Fibroblast of upper back skin (primary cell): Measurements from ENCODE around the gene OTUB2.

Experiments
- DNase-seq: peaks from one replicate; pipeline ENCODE4 v3.0.0-alpha.2; 2013

The OTUB2 gene

DNA sequence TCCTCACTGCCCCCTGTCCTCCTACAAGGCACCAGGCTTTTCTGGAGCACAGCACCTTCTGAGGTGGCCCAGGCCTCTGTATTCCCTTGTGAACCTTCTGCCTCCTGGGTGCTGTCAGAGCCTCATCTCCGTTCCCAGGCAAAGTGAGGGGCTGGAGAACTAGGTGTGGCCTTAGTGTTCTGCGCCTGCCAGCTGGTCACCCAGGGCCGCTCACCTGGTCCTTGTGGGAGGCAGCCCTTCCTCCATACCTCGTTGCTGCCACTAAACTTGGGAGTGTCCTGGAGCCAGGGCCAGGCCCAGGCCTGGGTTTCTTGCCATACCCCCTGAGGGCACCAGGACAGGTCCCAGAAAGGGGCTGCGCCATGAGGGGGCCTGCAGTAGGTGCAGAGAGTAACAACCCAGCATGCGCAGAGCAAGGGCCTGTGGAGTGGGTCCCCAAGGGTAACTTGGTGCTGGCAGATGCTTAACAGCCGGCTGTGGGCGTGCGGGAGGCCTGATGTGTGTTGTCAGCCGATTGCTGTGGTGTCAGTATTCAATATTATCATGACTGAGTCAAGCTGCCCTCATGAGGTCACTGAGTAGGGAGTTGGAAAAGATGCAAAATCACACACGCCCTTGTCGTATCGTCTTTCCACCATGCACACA is 17.1 kb downstream of the OTUB2 start:
- DNase-seq, result no peak

DNA sequence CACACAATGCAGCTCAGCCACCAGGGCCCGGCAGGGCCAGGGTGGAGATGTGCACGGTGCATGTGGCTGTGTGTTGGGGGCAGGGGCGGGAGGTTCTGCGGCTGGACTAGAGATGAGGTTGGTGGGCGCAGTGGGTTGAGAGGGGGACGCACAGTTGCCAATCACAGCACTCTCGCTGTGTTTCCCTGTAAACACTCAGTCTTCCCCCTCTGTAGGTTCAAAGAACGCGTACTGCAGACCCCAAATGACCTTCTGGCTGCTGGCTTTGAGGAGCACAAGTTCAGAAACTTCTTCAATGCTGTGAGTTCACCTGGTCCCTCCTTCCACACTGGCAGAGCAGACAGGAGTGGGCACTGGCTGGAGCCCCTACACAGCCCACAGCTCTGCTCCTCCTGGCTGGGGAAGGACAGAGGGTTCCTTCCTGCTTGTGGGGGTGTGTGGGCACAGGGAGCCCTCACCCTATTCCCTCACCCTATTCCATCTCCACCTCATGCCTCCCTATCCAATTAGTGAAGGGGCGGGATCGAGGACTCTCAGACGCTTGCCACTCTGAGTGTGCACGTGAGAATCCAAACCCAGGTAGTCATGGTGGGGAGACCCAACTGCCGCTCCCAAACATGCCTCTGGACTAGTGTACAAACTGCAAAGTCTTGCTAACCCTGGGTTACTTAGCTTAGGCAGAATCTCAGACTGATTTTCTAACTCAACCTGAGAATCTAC is 17.8 kb downstream of the OTUB2 start:
- no peak for DNase-seq

DNA sequence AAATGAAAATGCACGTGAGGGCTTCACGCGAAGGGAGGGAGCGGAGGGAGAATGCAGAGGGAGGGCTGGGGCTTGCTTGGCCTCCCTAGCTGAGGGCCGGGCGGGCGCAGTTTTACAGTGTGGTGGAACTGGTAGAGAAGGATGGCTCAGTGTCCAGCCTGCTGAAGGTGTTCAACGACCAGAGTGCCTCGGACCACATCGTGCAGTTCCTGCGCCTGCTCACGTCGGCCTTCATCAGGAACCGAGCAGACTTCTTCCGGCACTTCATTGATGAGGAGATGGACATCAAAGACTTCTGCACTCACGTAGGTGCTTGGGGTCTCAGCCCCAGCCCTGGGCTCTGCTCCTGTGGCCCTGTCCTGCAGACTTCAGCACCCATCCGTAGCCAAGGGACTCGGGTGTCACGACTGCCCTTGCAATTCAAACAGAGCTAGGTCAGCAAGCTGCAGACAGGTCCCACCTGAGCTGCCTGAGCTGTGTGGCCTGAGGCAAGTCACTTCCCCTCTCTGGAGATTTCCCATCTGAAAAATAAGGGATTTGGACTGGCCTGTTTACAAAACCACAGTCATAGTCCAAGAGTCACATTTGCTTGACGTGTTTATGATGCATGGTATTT is 18.4 kb downstream of the OTUB2 start:
- DNase-seq, result no peak

DNA sequence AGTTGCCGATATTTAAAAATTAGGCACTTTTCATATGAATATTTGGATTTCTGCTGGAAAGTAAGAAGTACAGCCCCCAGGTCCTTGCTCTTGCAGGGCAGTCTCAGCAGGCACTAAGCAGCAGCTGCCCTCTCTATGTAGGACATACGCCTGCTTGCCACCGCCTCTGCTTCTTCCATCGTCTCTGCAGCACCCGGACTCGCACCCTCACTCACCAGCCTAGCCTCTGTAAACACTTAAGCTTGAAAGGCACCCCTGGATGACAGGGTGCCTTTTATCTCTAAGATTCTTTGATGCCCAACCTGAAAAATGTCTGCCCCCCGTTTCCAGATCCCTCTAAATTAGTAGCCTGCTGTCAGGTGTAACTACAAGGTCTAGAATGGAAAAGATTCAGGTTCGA is 19.0 kb downstream of the OTUB2 start:
- no peak for DNase-seq

DNA sequence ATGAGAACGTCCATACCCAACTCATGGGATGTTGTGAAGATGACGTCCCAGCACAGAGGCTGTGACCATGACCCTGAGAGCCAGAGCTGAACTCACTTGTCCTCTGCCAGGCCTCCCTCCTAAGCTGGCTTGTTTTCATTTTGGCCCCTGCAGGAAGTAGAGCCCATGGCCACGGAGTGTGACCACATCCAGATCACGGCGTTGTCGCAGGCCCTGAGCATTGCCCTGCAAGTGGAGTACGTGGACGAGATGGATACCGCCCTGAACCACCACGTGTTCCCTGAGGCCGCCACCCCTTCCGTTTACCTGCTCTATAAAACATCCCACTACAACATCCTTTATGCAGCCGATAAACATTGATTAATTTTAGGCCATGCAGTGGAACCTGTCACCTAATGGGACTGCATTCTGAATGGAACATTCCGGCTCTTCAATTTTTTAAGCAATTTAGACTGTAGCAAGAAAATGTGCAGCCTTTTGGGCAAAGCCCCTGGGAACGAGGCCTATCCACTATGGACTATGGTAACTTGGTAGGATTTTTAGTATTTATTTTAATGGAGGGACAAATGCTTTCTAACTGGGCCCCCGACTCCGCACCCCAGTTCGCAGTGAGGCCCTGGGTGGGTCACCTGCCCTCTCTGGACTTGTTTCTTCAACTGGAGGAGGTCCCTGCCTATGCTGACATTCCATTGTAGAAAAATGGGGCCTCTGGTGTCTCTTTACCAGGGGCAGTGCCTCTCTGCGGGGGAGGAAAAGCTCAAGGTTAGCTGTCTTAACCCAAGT is 19.6 kb downstream of the OTUB2 start:
- no peak for DNase-seq

DNA sequence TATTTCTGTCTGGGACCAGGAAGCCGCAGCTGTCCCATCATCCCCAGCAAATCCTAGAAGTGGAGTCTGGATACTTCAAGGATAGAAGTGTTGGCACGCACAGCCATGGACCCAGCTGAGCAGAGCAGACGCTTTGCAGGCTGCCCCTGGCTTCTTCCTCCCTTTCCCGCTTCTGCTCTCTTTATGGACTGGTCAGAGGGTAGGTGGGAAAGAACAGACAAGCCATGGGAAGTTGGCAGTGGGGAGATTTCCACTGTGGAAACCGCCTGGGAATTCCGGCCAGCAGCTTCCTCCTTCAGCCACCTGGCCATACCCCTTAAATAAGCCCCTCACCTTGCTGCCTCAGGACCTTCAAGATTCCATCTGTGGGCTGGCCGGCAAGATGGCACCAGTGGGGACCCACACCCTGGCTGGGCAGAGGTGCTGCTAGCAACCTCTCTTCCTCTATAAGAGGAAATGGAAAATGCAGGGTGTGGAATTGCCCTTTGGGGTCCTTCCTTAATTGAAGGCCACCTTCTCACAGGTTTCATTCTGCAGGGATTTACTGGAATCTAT is 20.6 kb downstream of the OTUB2 start:
- no peak for DNase-seq

DNA sequence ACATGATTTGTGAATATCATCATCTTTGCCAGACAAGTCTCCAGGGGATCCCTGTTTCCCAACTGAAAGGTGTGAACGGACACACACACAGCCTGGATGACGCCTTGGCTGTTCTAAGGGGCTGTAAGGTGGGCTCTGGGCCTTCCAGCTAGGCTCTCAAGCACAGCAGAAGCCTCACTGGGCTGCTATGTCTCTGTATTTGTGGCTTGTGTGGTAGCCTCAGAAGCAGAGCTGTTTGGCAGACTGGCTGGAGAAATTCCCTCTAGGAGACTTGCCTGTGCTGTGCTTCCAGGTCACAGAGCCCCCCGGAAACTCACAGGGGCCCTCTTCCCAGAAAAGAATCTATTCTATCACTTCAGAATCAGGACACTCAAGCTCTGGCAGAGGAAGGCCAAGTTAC is 21.4 kb downstream of the OTUB2 start:
- no peak for DNase-seq

DNA sequence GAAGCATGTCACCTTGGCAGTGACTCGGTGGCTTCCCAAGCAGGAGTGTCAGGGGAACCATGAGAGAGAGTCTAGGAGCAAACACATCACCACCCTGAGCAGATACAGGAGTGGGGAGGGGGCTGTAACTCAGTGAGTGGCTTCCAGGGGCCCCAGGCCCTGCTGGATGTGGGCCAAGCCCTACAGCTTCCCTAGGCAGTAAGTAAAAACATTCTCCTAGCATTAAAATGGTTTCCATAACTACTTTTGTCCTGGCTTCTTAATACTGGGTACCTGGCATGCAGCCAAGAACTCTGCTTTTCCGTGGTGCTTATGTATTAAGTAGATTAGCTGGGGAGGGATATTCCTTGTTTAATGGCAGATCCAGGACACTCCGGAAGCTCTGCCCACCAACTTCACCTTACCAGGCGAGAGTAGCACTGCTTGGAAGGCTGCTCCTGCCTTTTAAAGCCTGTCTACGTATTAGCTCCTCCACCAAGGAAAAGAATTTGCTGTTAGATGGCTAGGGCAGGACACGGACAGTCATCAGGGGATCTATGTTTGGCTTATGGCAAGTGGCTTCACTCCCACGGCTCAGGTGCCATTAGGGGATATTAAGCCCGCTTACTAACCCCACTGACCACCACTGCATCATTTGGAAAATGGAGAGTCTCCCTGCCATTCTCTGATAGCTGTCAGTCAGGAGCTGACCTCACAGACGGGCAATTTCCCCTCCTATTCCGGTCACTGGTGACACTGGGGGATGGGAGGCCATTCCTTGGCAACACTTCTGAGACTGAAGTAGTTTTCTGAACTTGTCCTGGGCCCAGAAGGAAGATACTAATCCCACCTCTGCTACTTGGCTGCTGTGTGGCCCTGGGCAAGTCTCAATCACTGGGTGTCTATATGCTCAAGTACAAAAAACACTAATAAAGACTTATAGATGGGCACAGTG is 22.8 kb downstream of the OTUB2 start:
- no peak for DNase-seq

DNA sequence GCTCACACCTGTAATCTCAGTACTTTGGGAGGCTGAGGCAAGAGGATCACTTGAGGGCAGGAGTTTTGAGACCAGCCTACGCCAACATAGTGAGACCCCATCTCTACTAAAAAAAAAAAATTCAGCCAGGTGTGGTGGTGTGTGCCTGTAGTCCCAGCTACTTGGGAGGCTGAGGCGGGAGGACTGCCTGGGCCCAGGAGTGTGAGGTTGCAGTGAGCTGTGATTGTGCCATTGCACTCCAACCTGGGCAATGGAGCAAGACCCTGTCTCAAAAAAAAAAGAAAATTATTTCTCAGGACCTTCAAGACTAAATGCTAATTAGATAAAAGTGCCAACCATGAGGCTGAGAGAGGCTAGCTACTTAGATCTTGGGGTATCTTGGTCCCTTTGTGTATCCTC is 23.5 kb downstream of the OTUB2 start:
- no peak for DNase-seq

DNA sequence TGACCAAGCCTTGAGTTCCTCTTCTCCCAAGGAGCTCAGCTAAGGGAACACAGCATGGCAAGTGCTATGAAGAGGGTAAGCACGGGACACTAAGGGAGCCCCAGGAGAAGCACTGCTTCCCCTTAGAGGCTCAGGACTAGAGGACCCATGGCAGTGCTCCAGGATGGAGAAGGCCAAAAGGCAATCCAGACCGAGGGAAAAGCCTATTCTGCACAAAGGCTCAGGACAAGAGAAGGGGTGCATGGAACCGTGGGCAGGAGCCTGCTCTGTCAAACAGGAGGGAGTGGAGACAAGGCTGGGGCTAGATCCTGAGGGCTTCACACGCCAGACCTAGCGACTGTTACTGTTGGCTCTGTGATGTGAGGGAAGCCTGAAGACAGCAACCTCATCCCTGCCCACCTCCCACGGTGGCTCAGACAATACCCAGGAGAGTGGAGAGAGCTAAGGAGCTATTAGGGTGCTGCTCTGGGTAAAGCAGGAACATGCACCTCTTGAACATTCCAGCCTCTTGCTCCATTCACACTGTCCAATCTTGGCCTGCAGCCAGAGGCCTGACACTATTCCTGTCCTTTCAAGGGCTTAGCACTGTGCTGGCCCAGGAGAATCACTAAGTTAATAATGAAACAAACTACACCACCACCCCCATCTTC is 24.2 kb downstream of the OTUB2 start:
- DNase-seq, result no peak

DNA sequence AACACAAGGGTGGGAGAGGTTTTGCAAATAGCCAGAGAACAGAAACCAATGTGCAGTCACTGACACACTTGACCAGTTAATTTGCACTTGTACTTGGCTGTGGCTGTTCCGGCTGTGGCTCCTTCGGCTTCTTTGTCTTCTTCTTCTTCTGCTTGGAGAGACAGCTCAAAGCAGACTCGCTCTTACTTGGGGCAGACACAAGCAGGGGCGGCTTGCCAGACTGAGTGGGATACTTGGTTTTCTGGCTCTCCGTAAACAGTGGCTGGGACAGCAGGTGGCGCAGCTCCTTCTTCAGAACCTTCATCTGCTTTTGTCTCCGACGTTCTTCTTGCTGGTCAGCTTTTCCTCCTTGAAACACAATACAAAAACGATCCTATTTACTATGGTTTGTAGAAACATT is 25.0 kb downstream of the OTUB2 start:
- DNase-seq, result peak; percentile 35

DNA sequence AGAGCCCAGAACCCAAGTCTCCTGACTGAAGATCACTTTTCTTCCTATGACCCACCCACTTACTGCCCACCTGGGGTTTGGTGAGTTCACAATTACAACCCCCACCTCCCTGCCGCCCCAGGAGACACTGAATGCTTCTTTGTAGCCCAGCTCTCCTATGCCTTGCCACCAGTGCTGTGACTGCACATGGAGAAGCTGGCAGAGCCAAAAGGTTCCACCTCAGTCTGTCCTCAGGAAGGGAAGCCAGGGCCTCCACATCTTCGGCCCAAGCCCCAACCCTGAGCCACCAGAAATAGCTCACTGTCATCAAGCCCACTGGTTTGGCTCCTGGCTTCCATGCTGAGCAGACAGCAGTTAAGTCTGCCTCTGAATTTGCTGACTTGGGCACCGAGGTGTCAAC is 25.6 kb downstream of the OTUB2 start:
- no peak for DNase-seq

DNA sequence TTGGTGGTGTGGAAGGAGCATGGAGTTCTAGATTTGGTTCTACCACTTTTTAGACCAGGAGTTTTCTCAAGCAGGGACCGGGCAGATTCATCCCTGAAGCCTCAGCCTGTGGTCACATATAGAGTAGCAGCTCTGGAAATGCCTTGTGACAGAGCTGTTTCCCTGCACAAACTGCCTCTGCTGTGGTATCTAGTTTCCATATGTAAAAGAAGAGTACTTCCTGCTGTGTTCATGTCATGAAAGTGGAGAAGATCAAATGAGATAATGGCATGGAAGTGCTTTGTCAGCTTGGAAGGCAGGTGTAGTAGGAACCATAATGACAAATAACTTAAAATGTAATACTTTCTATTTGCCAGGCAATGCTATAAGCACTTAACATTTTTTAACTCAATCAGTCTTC is 26.1 kb downstream of the OTUB2 start:
- no peak for DNase-seq

DNA sequence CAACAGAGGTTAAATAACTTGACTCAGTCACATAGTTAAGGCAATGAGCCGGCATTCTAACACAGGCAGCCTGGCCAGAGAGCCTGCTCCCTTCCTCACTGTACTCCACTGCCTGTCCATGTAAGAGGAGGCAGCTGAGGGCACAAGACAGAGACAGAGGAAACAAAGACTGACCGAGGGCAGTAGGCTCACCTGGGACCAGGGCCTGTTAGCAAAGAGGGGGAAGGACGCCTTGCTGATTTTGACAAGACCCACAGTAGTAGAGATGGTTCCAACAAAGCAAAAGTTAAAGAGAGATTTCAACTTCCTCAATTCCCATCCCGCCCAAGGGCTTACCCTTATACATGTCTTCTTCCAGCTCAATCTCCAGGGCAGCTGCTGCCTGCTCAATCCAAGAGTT is 26.5 kb downstream of the OTUB2 start:
- no peak for DNase-seq

DNA sequence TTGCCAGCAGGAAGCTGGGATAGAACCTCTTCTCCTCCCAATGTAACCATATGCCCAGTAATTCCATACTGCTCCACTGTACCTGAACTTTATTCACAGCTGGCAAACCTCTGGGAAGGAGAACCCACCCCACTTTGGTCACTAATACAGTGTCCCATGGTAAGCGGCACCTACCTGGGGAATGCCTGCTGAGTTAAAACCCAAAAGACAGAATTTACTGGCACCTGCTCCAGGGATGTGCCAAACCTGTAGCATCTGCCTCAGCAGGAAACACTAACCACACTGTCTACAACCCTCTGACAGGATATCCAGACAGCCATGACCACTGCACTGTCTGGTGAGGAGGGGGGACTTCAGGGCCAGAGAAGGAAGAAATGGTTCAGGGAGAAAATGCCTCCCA is 28.3 kb downstream of the OTUB2 start:
- DNase-seq, result no peak

DNA sequence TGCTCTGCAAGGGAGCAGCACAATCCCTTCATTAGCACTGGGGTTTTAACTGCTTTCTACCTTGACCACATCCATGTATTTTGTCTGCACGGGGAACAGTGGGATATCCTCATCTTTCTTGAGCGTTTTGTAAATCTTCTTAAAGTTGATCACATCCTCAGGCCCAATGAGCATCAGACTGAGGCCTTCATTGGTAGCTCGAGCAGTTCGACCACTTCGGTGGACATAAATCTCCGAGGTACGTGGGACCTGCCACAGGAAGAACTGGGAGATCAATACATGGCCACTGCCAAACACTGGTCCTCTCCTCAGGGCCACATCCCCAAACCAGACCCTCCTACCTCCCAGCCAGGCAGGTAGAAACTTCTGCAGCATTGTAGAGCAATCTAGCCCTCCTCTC is 28.8 kb downstream of the OTUB2 start:
- no peak for DNase-seq

DNA sequence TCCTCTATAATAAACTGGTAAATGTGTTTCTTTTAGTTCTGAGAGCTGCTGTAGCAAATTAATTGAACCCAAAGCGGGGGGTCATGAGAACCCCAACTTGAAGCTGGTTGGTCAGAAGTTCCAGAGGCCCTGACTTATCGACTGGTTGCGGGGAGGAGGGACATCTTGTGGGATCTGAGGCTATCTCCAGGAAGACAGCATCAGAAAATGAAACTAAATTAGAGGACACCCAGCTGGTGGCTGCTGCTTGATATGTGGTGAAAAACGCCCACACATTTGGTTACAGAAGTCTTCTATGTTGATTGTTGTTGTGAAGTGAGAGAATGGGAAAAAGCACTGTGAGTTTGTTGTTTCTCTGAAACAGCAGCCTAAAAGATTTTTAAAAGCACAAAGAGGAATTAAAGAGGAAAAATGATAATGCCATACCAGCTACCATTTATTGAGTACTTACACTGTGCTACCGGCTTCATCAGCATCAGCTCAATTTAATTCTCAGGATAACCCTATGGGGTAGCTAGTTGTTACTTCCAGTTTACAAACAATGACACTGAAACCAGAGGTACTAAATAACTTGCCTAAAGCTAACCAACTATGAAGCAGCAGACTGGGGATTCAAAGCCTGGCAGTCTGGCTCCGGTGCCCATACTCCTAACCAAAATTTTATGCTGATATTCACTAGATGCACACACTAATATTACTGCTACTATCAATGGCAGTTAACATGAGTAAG is 30.6 kb downstream of the OTUB2 start:
- DNase-seq, result no peak

DNA sequence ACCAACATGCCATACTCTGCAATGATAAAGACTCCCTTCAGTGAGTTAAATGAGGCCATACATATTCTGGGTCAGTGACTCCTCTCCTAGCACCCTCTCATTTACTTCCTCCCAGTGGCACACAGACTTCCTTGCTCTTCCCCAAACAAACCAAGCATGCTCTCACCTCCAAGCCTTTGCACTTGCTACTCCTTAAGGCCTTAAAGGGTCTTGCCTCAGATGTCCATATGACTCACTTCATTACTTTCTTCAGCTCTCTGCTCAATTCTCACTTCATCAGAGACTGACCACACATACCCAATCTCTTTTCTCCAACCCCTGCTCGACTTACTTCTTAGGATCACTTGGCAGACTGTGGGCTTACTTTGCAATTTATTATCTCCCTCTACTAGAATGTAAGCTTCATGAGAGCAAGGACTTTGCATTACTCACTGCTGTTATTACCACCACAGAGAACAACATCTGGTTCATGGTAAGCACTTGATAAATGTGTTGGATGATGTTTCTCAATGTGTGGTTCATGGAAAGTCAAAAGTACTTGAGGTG is 32.1 kb downstream of the OTUB2 start:
- no peak for DNase-seq

DNA sequence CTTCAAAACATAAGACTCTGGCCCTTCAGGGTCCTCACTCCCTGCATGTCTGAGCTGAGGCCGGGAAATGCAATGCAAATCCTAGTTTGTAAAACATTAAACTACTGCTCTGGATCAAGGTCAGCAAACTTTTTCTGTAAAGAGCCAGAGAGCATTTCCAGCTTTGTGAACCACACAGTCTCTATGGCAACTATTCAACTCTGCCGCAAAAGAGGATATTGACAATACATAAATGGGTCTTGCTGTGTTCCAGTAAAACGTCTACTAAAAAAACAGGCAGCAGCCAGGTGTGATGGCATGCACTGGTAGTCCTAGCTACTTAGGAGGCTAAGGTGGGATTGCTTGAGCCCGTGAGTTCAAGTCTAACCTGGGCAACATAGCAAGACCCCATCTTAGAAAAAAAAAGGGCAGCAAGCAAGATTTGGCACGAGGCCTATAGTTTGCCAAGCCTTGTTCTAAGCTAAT is 32.6 kb downstream of the OTUB2 start:
- DNase-seq, result no peak

DNA sequence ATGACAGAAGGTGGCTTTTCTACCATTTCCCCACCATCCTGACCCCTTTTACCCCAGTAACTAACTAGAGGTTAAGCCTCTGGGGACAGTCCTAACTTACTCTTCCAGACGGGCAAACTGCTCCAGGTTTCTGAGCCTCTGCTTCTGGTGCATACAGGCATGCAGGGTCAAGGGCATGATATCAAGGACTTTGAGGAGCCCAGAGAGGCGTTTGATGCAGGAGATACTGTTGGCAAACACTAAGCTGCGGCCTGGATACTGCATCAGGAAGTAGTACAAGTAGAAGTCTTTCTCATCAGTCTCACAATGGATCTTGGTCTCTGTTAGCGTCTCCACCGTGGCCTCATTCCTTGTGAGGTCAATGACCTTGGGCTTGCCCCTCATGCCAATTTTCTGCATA is 33.9 kb downstream of the OTUB2 start:
- no peak for DNase-seq
